GM21526 (cell line): Measurements from ENCODE around the gene CES1.
"Not testable (repeated sequence)": the region's sequence is repeated elsewhere in the genome, so short reads cannot be mapped to it uniquely, and the experiment has no call there.

Source experiments
- ATAC-seq: cut with Tn5 transposase; IDR thresholded peaks from one replicate; pipeline ENCODE4 v1.9.1; 2021; ENCODE audit warnings: moderate library complexity; ENCODE audit not compliant: unreplicated experiment, low FRiP score

The CES1 gene

GRCh38 chr16:55792934-55793374 lies 39.9 kb downstream of the CES1 start:
- not testable (repeated sequence) for ATAC-seq

- not testable (repeated sequence) for ATAC-seq
These were observed 41.4 kb downstream of the CES1 start for GRCh38 chr16:55791512-55791911.

DNA sequence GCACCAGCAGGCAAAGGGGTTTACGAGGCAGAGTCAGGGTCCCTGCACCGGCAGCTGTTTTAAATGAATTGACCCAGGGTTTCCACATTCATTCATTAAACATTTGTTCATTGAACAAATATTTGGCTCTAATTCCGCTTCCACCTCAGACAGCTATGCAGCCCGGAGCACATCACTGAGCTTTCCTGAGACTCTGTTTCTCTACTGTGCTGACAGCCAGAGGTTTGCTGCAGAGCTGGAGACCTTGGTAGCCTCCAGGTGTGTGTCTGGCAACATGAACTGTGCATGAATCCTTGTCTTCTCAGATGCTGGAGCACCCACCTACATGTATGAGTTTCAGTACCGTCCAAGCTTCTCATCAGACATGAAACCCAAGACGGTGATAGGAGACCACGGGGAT lies 42.7 kb downstream of the CES1 start:
- not testable (repeated sequence) for ATAC-seq

DNA sequence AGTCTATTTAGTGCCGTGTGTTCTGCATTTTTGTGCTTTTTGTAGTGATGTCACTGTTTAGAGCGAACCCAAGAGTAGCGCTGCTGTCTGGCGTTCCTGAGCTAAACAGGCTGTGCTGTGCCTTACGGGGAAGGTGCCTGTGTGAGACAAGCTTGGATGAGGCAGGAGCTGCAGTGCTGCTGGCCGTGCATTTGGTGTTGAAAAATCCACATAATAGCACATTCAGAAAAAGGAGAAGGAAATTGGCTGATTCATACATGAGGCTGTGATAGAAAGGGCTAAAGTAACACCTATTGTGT lies 50.2 kb downstream of the CES1 start:
- ATAC-seq: not testable (repeated sequence)

DNA sequence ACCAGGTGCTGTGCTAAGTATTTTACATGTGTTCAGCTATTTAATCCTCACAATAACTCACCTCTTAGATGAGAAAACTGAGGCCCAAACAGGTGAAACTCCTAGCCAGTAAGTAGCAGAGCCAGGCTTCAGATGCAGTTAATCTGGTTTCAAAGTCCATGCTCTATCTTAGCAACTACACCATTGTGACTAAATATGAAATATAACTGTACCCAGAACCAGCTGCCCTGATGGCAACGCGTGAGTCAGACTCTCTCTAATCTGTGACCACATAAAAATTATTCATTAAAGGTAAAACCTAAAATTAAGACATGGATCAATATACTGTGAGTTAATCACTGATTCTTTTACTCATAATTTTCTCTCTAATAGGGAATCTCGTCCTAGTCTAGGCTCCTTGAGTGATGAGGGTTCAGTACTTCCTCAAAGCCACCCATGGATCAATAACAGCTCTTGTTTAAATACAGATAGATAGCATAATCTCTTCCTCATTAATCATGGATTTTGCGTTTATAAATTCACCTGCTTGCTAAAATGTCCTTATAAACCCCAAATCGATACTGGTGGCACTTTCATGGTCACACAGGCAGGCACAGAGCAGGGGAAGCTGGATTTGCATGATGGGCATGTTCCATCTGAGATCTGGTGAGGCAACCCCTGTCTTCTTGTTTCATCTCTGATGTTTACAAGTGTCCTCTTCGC lies 50.7 kb downstream of the CES1 start:
- not testable (repeated sequence) for ATAC-seq

- not testable (repeated sequence) for ATAC-seq
These were observed 51.4 kb downstream of the CES1 start for GRCh38 chr16:55781456-55781855.

GRCh38 chr16:55780095-55780407 lies 52.8 kb downstream of the CES1 start:
- ATAC-seq: not testable (repeated sequence)

DNA sequence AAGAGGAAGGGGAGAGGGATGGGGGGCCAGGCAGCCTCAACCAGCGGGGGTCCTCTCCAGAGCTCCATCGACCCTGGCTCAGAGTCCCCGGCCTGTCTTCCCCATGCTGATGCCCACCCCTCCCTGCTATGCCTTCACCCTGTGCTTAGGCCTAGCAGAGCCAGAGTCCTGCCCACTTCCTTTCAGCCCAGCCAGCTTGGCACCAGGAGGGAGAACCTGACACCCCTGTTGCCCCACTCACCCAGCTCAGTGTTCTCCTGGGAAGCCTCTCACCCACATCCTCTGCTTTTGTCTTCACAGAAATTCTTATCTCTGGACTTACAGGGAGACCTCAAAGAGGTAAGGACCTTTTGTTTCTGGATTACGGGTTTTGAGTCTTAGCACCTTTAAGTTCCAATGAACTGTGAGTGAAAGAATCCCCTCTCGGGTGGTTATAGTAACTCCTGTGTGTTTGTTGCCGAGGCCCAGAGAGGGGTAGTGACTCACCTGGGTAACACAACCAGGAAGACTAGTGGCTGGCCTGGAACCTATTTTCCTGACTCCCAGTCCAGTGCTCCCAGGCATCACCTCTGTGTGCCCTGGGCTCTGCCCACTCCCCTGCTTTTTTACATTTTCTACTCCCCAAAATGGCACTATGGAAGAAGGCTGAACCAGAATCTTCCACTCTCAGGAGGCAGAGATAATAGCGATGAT lies 53.3 kb downstream of the CES1 start:
- ATAC-seq: no peak

- ATAC-seq: no peak
These were observed 54.1 kb downstream of the CES1 start for GRCh38 chr16:55778757-55779156.

DNA sequence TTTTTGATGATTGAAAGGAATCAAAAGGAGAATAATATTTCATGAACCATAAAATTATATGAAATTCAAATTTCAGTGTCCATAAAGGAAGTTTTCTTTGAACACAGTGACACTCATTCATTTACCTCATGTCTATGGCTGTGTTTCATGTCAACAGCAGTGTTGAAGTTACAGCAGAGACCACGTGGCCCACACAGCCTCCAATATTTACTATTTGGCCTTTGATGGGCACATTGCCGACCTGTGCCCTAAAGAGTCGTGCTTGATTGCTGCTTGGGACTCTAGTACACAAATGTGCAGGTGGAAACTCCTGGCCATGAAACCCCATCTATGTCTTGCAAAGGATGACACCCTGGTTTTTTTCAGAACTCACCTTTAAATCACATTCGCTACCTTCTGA lies 57.0 kb downstream of the CES1 start:
- no peak for ATAC-seq

DNA sequence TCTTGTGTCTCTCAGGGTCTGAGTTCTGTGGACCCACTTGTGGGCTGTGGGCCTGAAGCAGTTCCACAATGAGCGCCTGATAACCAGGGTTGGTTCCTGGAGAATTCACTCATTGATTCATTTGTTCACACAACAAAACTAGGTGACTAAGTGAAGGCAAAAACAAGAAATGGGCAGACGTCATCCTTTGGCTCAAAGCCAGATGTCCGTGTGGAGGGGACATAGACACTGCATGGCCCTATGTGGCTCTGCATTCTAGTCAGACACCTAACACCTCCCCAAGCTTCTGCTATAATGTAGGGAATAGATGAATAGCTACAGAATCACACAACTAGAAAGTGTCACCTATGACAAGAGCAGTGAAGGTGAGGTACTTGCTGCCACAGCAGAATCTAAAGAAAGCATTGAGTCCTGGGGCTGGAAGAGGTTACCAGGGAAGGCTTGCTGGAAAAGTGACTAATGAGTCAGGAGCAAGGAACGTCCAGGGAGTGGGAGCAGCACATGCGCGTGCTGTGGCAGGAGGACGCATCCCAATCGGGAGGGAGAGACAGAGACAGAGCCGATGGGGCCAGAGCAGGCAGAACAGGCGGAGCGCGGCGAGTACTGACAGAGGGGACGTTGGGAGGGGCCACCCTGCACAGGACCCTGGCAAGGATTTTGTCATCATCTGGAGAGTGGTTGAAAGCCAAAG lies 58.9 kb downstream of the CES1 start:
- ATAC-seq: no peak

DNA sequence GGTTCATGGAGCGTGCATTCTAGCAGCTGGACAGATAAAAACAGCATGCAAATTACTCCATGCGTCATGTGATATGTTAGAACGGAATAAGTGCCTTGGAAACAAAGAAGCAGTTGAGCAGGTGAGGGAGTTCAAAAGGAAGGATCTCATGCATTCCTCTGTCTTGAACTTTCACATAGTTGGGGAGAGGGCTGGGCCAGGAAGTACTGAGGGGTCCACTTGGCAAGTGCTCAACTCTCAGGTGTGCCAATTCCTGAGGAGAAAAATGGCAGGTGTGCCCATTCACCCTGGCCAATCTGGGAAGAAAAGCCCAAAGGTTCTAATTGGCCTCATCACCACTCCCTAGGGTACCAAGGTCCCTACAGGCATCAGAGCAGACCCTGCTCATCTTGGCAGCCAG lies 67.7 kb downstream of the CES1 start:
- no peak for ATAC-seq

- ATAC-seq: no peak
These were observed 72.4 kb downstream of the CES1 start for GRCh38 chr16:55760310-55761001.

DNA sequence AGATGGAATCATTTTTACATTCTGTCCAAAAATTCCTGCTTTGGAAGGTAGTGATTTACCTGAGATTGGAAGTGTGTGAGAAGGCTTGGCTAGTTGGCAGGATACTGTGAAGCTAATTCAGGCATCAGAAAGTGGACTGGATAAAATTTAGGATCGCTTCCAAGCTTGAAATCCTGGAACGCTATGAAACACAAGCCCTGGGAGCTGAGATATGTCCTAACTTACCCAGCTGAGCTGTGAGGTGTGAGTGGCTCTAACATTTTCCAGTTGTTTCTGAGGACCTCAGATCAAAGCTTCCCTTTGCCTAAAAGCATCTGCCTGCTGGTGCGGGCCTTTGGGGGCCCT lies 73.0 kb downstream of the CES1 start:
- not testable (repeated sequence) for ATAC-seq

DNA sequence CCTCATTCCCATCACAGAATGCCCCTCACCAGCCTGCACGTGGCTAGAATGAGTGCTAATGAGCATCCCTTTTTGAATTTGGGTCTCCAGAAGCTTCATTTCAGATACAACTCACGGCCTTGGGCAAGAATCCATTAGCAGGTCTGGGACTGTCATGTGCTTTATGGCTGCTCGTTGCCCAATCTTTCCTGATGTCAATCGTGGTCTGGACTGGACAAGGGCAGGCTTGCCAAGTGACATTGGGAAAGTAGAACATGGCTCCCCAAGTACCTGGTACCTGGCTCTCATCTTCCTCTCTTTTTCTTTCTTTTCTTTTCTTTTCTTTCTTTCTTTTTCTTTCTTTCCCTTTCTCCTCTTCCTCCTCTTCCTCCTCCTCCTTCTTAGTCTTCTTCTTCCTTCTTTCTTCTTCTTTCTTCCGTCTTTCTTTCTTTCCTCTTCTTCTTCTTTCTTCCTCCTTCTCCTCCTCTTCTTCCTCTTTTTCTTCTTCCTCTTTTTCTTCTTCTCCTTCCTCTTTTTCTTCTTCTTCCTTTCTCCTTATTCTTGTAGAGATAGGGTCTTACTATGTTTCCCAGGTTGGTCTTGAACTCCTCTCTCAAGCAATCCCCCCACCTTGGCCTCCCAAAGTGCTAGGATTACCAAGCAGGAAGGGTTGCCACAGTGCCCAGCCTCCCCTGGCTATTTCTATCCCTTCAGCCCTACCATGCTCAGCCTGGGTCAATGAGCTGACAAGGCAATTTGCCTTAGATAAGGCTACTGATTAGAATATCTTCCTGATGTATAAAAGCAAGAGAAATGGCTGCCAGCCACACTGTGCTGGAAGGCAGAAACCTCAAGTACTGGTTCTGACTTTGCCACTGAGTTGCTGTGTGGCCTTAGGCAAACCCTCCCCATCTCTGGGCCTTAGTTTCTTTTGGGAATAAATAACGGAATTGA lies 75.0 kb downstream of the CES1 start:
- ATAC-seq: not testable (repeated sequence)

GRCh38 chr16:55756963-55757362 lies 75.9 kb downstream of the CES1 start:
- no peak for ATAC-seq

DNA sequence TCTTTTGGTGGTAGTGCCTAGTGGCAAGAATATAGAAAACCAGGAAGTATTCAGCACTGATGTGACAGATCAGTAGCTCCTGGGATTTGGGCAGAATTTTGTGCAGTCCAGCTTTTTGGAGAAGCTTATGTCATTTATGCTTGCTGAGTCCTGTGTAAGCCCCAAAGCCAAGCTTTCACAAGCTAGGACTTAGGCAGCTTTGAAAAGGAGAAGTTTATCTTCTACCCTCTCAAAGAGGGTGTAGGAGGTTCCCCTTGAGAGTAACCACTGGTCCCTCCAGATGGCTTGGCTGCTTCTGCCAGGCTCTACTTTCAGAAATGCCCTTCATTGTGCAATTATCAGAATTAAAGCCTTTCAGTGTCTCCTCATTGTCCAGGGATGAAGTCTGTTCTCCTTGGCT lies 78.8 kb downstream of the CES1 start:
- ATAC-seq: no peak

DNA sequence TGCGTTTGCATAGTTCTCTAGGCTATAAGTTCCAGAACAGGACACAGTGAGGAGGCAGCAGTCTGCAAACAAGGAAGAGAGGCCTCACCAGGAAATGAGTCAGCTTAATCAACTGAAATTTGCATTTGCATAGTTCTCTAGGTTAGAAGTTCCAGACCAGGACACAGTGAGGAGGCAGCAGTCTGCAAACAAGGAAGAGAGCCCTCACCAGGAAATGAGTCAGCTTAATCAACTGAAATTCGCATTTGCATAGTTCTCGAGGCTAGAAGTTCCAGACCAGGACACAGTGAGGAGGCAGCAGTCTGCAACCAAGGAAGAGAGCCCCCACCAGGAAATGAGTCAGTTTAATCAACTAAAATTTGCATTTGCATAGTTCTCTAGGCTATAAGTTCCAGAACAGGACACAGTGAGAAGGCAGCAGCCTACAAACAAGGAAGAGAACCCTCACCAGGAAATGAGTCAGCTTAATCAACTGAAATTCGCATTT lies 79.7 kb downstream of the CES1 start:
- ATAC-seq: not testable (repeated sequence)
